Gastroesophageal sphincter (tissue), 4 donors: Measurements from ENCODE around the gene CELA3A. TPM values are rescaled to one million over a fixed set of nuclear protein-coding genes. Genes with fewer than 3 reads are reported as not detected.

Experiments used
- ATAC-seq: fragments of 150-250 bp; one replicate; pipeline ENCODE4 v1.9.1; 2016; ENCODE audit warnings: mild to moderate bottlenecking, moderate library complexity
- H3K27ac ChIP-seq, 4 donors: fragments of 200-600 bp; sonication (generic) in 3 of 4; 1 replicate in 3 of 4; 2 replicates in 1 of 4; pipeline ENCODE4 v1.5.1; 2016 to 2019
- H3K27me3 ChIP-seq: fragments of 200-600 bp; sonication (generic); one replicate; pipeline ENCODE4 v1.5.1; 2019
- H3K36me3 ChIP-seq, 2 donors: fragments of 200-600 bp; sonication (generic); one replicate each; pipeline ENCODE4 v1.5.1; 2019; ENCODE audit warnings: control low read depth in 1 of 2
- H3K4me1 ChIP-seq, 3 donors: fragments of 200-600 bp; sonication (generic); 1 replicate in 2 of 3; 2 replicates in 1 of 3; pipeline ENCODE4 v1.5.1; 2016 to 2019; ENCODE audit warnings: control low read depth in 2 of 3
- H3K4me3 ChIP-seq, 2 donors: fragments of 200-600 bp; sonication (generic); one replicate each; pipeline ENCODE4 v1.5.1; 2019; ENCODE audit warnings: mild to moderate bottlenecking in 1 of 2, moderate library complexity in 1 of 2
- H3K9me3 ChIP-seq, 3 donors: fragments of 200-600 bp; sonication (generic); one replicate each; pipeline ENCODE4 v1.5.1; 2017 to 2019; ENCODE audit warnings: control low read depth in 2 of 3
- EP300 ChIP-seq: sonication (generic); formaldehyde crosslinking; IDR thresholded peaks from one replicate; pipeline ENCODE4 v1.6.1; 2017; ENCODE audit warnings: antibody characterized with exemption, mild to moderate bottlenecking
- POLR2A ChIP-seq, 2 donors: fragments of 450-650 bp; IDR thresholded peaks; one replicate each; pipeline ENCODE4 v1.6.1; 2017; ENCODE audit warnings: antibody characterized with exemption in 2 of 2, mild to moderate bottlenecking in 2 of 2, moderate library complexity in 1 of 2
- POLR2AphosphoS5 ChIP-seq: sonication (generic); formaldehyde crosslinking; IDR thresholded peaks from one replicate; pipeline ENCODE4 v1.6.1; 2017; ENCODE audit warnings: antibody characterized with exemption
- WGBS, 2 donors: methylation state at CpG; one replicate each; pipeline ENCODE4 v1.1.5; 2018; ENCODE audit warnings: low coverage in 1 of 2; 5-methylcytosine and 5-hydroxymethylcytosine counted together
- total RNA-seq, 4 donors: library from RNA; depleted of rRNA; stranded (reverse); fragments of >200 nt; gene quantifications; one replicate each; pipeline ENCODE4 v1.1.0, GENCODE V29; 2016
- TF ChIP-seq, protein P1 (sequence below), 4 experiments: fragments of 200-600 bp in 2 of 4; fragments of 450-650 bp in 2 of 4; sonication (generic) in 1 of 4; IDR thresholded peaks; one replicate each; pipeline ENCODE4 v1.5.1; 2017 to 2019; ENCODE audit warnings: antibody characterized with exemption in 4 of 4, mild to moderate bottlenecking in 2 of 4, moderate library complexity in 2 of 4

Gene CELA3A
- total RNA-seq, 4 donors from 2014 or later, result not detected

GRCh38 chr1:22039594-22040285 lies 38.3 kb downstream of the CELA3A start:
- H3K4me1 ChIP-seq, result peaks cover 0 to 13% (median 0%) of the 10 kb centered on the region in 3 donors
- 31 to 36% methylated on average over 2 to 3 of the region's 6 CpGs for WGBS, 2 donors
- ATAC-seq, result peak; percentile 87
- no peak overlapping the region for H3K4me3 ChIP-seq
- TF ChIP-seq POLR2A (IDR thresholded peaks at IDR 0.05) (no peak), EP300 (no peak), POLR2AphosphoS5 (no peak)
- TF ChIP-seq, protein P1, sequence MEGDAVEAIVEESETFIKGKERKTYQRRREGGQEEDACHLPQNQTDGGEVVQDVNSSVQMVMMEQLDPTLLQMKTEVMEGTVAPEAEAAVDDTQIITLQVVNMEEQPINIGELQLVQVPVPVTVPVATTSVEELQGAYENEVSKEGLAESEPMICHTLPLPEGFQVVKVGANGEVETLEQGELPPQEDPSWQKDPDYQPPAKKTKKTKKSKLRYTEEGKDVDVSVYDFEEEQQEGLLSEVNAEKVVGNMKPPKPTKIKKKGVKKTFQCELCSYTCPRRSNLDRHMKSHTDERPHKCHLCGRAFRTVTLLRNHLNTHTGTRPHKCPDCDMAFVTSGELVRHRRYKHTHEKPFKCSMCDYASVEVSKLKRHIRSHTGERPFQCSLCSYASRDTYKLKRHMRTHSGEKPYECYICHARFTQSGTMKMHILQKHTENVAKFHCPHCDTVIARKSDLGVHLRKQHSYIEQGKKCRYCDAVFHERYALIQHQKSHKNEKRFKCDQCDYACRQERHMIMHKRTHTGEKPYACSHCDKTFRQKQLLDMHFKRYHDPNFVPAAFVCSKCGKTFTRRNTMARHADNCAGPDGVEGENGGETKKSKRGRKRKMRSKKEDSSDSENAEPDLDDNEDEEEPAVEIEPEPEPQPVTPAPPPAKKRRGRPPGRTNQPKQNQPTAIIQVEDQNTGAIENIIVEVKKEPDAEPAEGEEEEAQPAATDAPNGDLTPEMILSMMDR (IDR thresholded peaks at IDR 0.05), result no peak
- no peaks in the 10 kb centered on the region for H3K36me3 ChIP-seq
- peak overlapping the region in 2 of 4 donors; percentile 9 to 11 for H3K27ac ChIP-seq
- H3K27me3 ChIP-seq, result no peaks in the 10 kb centered on the region
- no peaks in the 10 kb centered on the region for H3K9me3 ChIP-seq

- Histone ChIP-seq H3K9me3 (no peaks in the 10 kb centered on the region), H3K36me3 (no peaks in the 10 kb centered on the region), H3K27ac (peak overlapping the region in 1 of 4 donors; percentile 11), H3K4me1 (peaks cover 0 to 13% (median 0%) of the 10 kb centered on the region in 3 donors), H3K27me3 (no peaks in the 10 kb centered on the region), H3K4me3 (no peak overlapping the region)
- WGBS, 2 donors, result 86 to 88% methylated on average over 3 of the region's 5 CpGs
- ATAC-seq, result no peak
- TF ChIP-seq, protein P1 (IDR thresholded peaks at IDR 0.05), result no peak
- TF ChIP-seq POLR2A (IDR thresholded peaks at IDR 0.05), result no peak
Observed at GRCh38 chr1:22040286-22040623, 38.8 kb downstream of the CELA3A start.

GRCh38 chr1:22041505-22041904 lies 40.0 kb downstream of the CELA3A start:
- 78 to 100% methylated on average over 1 of the region's 1 CpG for WGBS, 2 donors
- ATAC-seq, result no peak
- TF ChIP-seq POLR2AphosphoS5 (no peak), POLR2A (IDR thresholded peaks at IDR 0.05) (no peak), EP300 (no peak)
- TF ChIP-seq, protein P1 (IDR thresholded peaks at IDR 0.05), result no peak

GRCh38 chr1:22043198-22043769 lies 41.8 kb downstream of the CELA3A start:
- H3K27ac ChIP-seq, result no peak overlapping the region

More at GRCh38 chr1:22041505-22041904, 40.0 kb downstream of the CELA3A start:
- Histone ChIP-seq H3K9me3 (no peaks in the 10 kb centered on the region), H3K27ac (no peak overlapping the region), H3K27me3 (no peaks in the 10 kb centered on the region), H3K4me3 (no peak overlapping the region), H3K4me1 (peaks cover 0 to 13% (median 0%) of the 10 kb centered on the region in 3 donors), H3K36me3 (no peaks in the 10 kb centered on the region)

More at GRCh38 chr1:22043198-22043769, 41.8 kb downstream of the CELA3A start:
- Histone ChIP-seq H3K4me1 (peaks cover 0 to 13% (median 0%) of the 10 kb centered on the region in 3 donors), H3K9me3 (no peaks in the 10 kb centered on the region), H3K36me3 (no peaks in the 10 kb centered on the region), H3K4me3 (no peak overlapping the region), H3K27me3 (no peaks in the 10 kb centered on the region)
- WGBS, 2 donors, result 68 to 75% methylated on average over 3 of the region's 3 CpGs
- no peak for ATAC-seq
- TF ChIP-seq EP300 (no peak), POLR2AphosphoS5 (no peak), POLR2A (IDR thresholded peaks at IDR 0.05) (no peak)
- TF ChIP-seq, protein P1 (IDR thresholded peaks at IDR 0.05), result no peak
